ENCODE measurements around the gene RAB7A.

The RAB7A gene

DNA sequence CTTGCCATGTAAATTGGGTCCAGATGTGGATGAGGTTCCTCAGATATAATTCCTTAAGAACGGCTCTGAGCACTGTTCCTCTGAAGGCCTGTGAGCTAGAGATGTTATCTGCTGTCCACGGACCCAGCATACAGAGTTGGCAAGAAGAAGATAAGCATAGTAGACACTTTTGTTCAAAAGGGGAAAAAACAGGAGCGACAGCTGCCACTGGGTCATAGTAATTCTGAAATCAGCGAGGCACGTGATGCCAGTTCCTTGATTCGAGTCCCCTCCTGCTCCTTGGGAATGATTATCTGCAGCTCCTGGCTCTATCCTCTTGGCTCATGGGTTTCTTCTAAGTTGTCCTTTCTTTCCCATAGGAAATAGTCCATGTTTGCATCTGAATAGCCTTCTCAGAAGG, 2.5 kb upstream of the RAB7A start:
- Histone ChIP-seq H4K91ac (ENCODE audit: low read depth, low read length, poor library complexity) (no peak overlapping the region), H3K4me3 (ENCODE audit: low read length in 2 of 2) (no peak overlapping the region), H3K27ac (replicated peaks; ENCODE audit: low read length) (no peak overlapping the region), H3K23ac (ENCODE audit: low read depth, low read length, poor library complexity) (no peak overlapping the region), H2BK15ac (ENCODE audit: low read length) (no peak overlapping the region), H3K9ac (ENCODE audit: low read depth, low read length, poor library complexity) (no peak overlapping the region), H3K18ac (ENCODE audit: low read length) (no peak overlapping the region), H3K4me1 (ENCODE audit: control insufficient read depth in 2 of 2, insufficient read depth in 1 of 2, low read depth in 1 of 2, low read length in 2 of 2) (peaks cover 4 to 6% of the 10 kb centered on the region in 2 donors), H3K36me3 (replicated peaks in 1 of 2; ENCODE audit: control insufficient read depth in 2 of 2, insufficient read depth in 2 of 2, low read length in 2 of 2) (no peaks in the 10 kb centered on the region), H3K79me1 (ENCODE audit: low read depth, low read length) (peaks cover 7% of the 10 kb centered on the region), H3K14ac (ENCODE audit: low read length) (no peak overlapping the region), H3K27me3 (ENCODE audit: control insufficient read depth in 3 of 3, insufficient read depth in 3 of 3, low read depth in 1 of 3, low read length in 3 of 3) (peaks cover 0 to 11% (median 0%) of the 10 kb centered on the region in 3 experiments), H2AK5ac (ENCODE audit: low read depth, low read length) (no peak overlapping the region), H3K9me3 (replicated peaks in 1 of 2; ENCODE audit: control insufficient read depth in 2 of 2, insufficient read depth in 1 of 2, low read depth in 1 of 2, low read length in 2 of 2) (peaks cover 0 to 3% of the 10 kb centered on the region in 2 donors), H2BK5ac (ENCODE audit: low read length) (no peak overlapping the region), H2BK12ac (ENCODE audit: low read length) (no peak overlapping the region), H2AFZ (ENCODE audit: low read length) (peak overlapping the region; percentile 60), H3K4ac (ENCODE audit: low read length) (no peak overlapping the region), H4K8ac (ENCODE audit: low read depth, low read length) (no peak overlapping the region), H2BK120ac (ENCODE audit: low read depth, low read length) (no peak overlapping the region), H3K4me2 (ENCODE audit: insufficient read depth, low read length, poor library complexity, severe bottlenecking) (no peak overlapping the region)
- DNase-seq (ENCODE audit: low spot score): no peak
- whole genome bisulfite sequencing, 2 donors (ENCODE audit: extremely low coverage in 2 of 2, insufficient read length in 2 of 2, insufficient replicate concordance in 1 of 2): no CpG with 5 or more reads among the region's 6 CpGs

DNA sequence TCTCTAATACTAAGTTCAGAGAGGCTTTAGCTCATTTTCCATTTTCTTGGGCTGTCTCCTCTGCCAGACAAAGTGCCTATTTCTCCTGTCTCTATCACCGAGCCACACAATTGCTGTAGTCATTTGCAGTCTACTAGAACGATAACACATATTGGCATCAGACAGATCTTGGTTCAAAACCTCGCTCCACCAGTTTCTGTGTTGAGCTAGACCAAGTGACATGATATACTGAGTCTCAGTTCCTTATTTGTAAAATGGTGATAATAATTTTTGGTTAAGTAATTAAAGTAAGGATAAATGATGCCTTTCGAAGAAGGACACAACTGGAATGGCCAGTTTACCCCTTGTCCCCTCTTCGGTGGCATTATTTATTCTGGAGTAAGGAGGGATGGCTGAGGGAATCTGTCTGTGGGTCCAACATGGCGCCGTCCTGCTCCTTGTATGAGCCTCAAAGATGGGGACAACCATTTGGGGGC, 398 bp upstream of the RAB7A start:
- WGBS, 2 donors (ENCODE audit: extremely low coverage in 2 of 2, insufficient read length in 2 of 2, insufficient replicate concordance in 1 of 2): no CpG with 5 or more reads among the region's 7 CpGs
- Histone ChIP-seq H4K8ac (ENCODE audit: low read depth, low read length) (no peak overlapping the region), H3K23ac (ENCODE audit: low read depth, low read length, poor library complexity) (no peak overlapping the region), H3K27me3 (ENCODE audit: control insufficient read depth in 3 of 3, insufficient read depth in 3 of 3, low read depth in 1 of 3, low read length in 3 of 3) (peaks cover 0 to 7% (median 0%) of the 10 kb centered on the region in 3 experiments), H3K27ac (replicated peaks; ENCODE audit: low read length) (no peak overlapping the region), H3K9me3 (replicated peaks in 1 of 2; ENCODE audit: control insufficient read depth in 2 of 2, insufficient read depth in 1 of 2, low read depth in 1 of 2, low read length in 2 of 2) (no peaks in the 10 kb centered on the region), H3K36me3 (replicated peaks in 1 of 2; ENCODE audit: control insufficient read depth in 2 of 2, insufficient read depth in 2 of 2, low read length in 2 of 2) (peaks cover 0 to 12% of the 10 kb centered on the region in 2 donors), H3K4me2 (ENCODE audit: insufficient read depth, low read length, poor library complexity, severe bottlenecking) (no peak overlapping the region), H3K18ac (ENCODE audit: low read length) (no peak overlapping the region), H2AK5ac (ENCODE audit: low read depth, low read length) (no peak overlapping the region), H2BK5ac (ENCODE audit: low read length) (no peak overlapping the region), H3K4me3 (ENCODE audit: low read length in 2 of 2) (peak overlapping the region in 1 of 2 donors; percentile 81), H2BK15ac (ENCODE audit: low read length) (no peak overlapping the region), H3K4ac (ENCODE audit: low read length) (no peak overlapping the region), H3K79me1 (ENCODE audit: low read depth, low read length) (peaks cover 7% of the 10 kb centered on the region), H4K91ac (ENCODE audit: low read depth, low read length, poor library complexity) (no peak overlapping the region), H3K9ac (ENCODE audit: low read depth, low read length, poor library complexity) (no peak overlapping the region), H3K4me1 (ENCODE audit: control insufficient read depth in 2 of 2, insufficient read depth in 1 of 2, low read depth in 1 of 2, low read length in 2 of 2) (peaks cover 4 to 6% of the 10 kb centered on the region in 2 donors), H2BK12ac (ENCODE audit: low read length) (no peak overlapping the region), H2BK120ac (ENCODE audit: low read depth, low read length) (no peak overlapping the region), H3K14ac (ENCODE audit: low read length) (no peak overlapping the region), H2AFZ (ENCODE audit: low read length) (peak overlapping the region; percentile 88)
- no peak for DNase-seq (ENCODE audit: low spot score)

DNA sequence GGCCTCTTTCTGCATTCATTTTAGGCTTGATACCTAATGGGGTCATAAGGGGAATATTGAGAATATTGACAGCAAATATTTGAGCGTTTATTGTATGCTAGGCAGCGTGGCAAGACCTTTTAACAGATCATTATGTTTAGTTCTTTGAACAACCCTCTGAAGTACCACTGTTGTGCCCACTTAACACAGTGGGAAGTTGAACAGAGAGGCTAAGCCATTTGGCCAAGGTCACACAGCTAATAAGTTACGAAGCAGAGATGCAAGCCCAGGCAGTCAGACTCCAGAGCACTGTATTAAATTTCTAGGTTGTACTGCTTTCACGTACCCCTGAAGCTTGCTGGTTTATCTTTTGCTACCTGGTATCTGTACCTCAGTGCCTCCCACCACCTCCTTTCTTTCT, 1.1 kb downstream of the RAB7A start:
- H3K18ac ChIP-seq (ENCODE audit: low read length): no peak overlapping the region
- peaks cover 8% of the 10 kb centered on the region for H3K79me1 ChIP-seq (ENCODE audit: low read depth, low read length)
- H3K9ac ChIP-seq (ENCODE audit: low read depth, low read length, poor library complexity): no peak overlapping the region
- H3K4me2 ChIP-seq (ENCODE audit: insufficient read depth, low read length, poor library complexity, severe bottlenecking): peak overlapping the region; percentile 93
- H3K9me3 ChIP-seq (replicated peaks in 1 of 2; ENCODE audit: control insufficient read depth in 2 of 2, insufficient read depth in 1 of 2, low read depth in 1 of 2, low read length in 2 of 2): no peaks in the 10 kb centered on the region
- no peak overlapping the region for H2BK12ac ChIP-seq (ENCODE audit: low read length)
- H2AK5ac ChIP-seq (ENCODE audit: low read depth, low read length): no peak overlapping the region
- no peak overlapping the region for H3K4ac ChIP-seq (ENCODE audit: low read length)
- H2BK15ac ChIP-seq (ENCODE audit: low read length): no peak overlapping the region
- H3K14ac ChIP-seq (ENCODE audit: low read length): no peak overlapping the region
- no peak overlapping the region for H4K91ac ChIP-seq (ENCODE audit: low read depth, low read length, poor library complexity)
- no peak for DNase-seq (ENCODE audit: low spot score)
- no peak overlapping the region for H3K27ac ChIP-seq (replicated peaks; ENCODE audit: low read length)
- H3K4me1 ChIP-seq (ENCODE audit: control insufficient read depth in 2 of 2, insufficient read depth in 1 of 2, low read depth in 1 of 2, low read length in 2 of 2): peaks cover 4 to 6% of the 10 kb centered on the region in 2 donors
- peaks cover 0 to 23% of the 10 kb centered on the region in 2 donors for H3K36me3 ChIP-seq (replicated peaks in 1 of 2; ENCODE audit: control insufficient read depth in 2 of 2, insufficient read depth in 2 of 2, low read length in 2 of 2)
- peak overlapping the region; percentile 81 to 100 for H3K4me3 ChIP-seq (ENCODE audit: low read length in 2 of 2)
- no peak overlapping the region for H2AFZ ChIP-seq (ENCODE audit: low read length)
- H3K23ac ChIP-seq (ENCODE audit: low read depth, low read length, poor library complexity): no peak overlapping the region
- no peaks in the 10 kb centered on the region for H3K27me3 ChIP-seq (ENCODE audit: control insufficient read depth in 3 of 3, insufficient read depth in 3 of 3, low read depth in 1 of 3, low read length in 3 of 3)
- H2BK120ac ChIP-seq (ENCODE audit: low read depth, low read length): no peak overlapping the region
- H4K8ac ChIP-seq (ENCODE audit: low read depth, low read length): no peak overlapping the region
- WGBS, 2 donors (ENCODE audit: extremely low coverage in 2 of 2, insufficient read length in 2 of 2, insufficient replicate concordance in 1 of 2): no CpG with 5 or more reads among the region's 4 CpGs
- peak overlapping the region; percentile 72 for H2BK5ac ChIP-seq (ENCODE audit: low read length)

DNA sequence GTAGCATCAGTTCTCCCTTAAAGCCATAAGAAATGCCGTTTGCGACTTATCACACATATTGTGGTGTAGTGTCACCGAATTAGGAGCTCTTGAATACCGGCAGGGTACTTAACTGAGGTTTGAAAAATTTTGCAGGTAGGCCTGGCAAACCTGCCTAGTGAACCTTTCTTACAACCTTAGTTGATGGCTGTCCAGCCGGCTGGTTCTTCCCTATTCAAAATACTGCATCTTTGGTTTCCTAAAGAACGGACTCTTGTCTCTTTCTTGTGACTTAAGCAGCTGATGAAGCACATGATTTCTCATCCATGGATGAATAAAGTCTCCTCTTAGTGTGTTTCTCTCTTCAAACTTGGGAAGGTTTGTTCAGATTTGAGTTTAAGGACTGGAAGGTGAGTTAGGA, 1.5 kb downstream of the RAB7A start:
- peaks cover 4 to 6% of the 10 kb centered on the region in 2 donors for H3K4me1 ChIP-seq (ENCODE audit: control insufficient read depth in 2 of 2, insufficient read depth in 1 of 2, low read depth in 1 of 2, low read length in 2 of 2)
- peaks cover 0 to 2% of the 10 kb centered on the region in 2 donors for H3K9me3 ChIP-seq (replicated peaks in 1 of 2; ENCODE audit: control insufficient read depth in 2 of 2, insufficient read depth in 1 of 2, low read depth in 1 of 2, low read length in 2 of 2)
- H2AK5ac ChIP-seq (ENCODE audit: low read depth, low read length): no peak overlapping the region
- no peak overlapping the region for H4K8ac ChIP-seq (ENCODE audit: low read depth, low read length)
- no peak overlapping the region for H2BK15ac ChIP-seq (ENCODE audit: low read length)
- no peak overlapping the region for H2BK12ac ChIP-seq (ENCODE audit: low read length)
- H3K79me1 ChIP-seq (ENCODE audit: low read depth, low read length): peaks cover 8% of the 10 kb centered on the region
- no CpG with 5 or more reads among the region's 6 CpGs for WGBS, 2 donors (ENCODE audit: extremely low coverage in 2 of 2, insufficient read length in 2 of 2, insufficient replicate concordance in 1 of 2)
- H2BK120ac ChIP-seq (ENCODE audit: low read depth, low read length): no peak overlapping the region
- H2AFZ ChIP-seq (ENCODE audit: low read length): no peak overlapping the region
- no peak overlapping the region for H3K18ac ChIP-seq (ENCODE audit: low read length)
- H3K36me3 ChIP-seq (replicated peaks in 1 of 2; ENCODE audit: control insufficient read depth in 2 of 2, insufficient read depth in 2 of 2, low read length in 2 of 2): peaks cover 0 to 23% of the 10 kb centered on the region in 2 donors
- no peak overlapping the region for H3K9ac ChIP-seq (ENCODE audit: low read depth, low read length, poor library complexity)
- H3K14ac ChIP-seq (ENCODE audit: low read length): no peak overlapping the region
- H4K91ac ChIP-seq (ENCODE audit: low read depth, low read length, poor library complexity): no peak overlapping the region
- H3K23ac ChIP-seq (ENCODE audit: low read depth, low read length, poor library complexity): no peak overlapping the region
- H3K4me2 ChIP-seq (ENCODE audit: insufficient read depth, low read length, poor library complexity, severe bottlenecking): peak overlapping the region; percentile 93
- H3K27ac ChIP-seq (replicated peaks; ENCODE audit: low read length): no peak overlapping the region
- DNase-seq (ENCODE audit: low spot score): no peak
- no peak overlapping the region for H3K4ac ChIP-seq (ENCODE audit: low read length)
- H3K27me3 ChIP-seq (ENCODE audit: control insufficient read depth in 3 of 3, insufficient read depth in 3 of 3, low read depth in 1 of 3, low read length in 3 of 3): no peaks in the 10 kb centered on the region
- H3K4me3 ChIP-seq (ENCODE audit: low read length in 2 of 2): peak overlapping the region; percentile 81 to 100
- H2BK5ac ChIP-seq (ENCODE audit: low read length): no peak overlapping the region
